HG02884 (cell line): ENCODE data around the gene MST1.
A peak's percentile ranks its signal among the peaks of the same experiment; 100 is the strongest.

Experiments
- ATAC-seq: cut with Tn5 transposase; IDR thresholded peaks from one replicate; pipeline ENCODE4 v1.9.1; 2021; ENCODE audit warnings: mild to moderate bottlenecking, moderate library complexity; ENCODE audit not compliant: unreplicated experiment

The MST1 gene

GRCh38 chr3:49680493-49681231 lies 8.6 kb downstream of the MST1 start:
- ATAC-seq: no peak

GRCh38 chr3:49675912-49676311 lies 13.4 kb downstream of the MST1 start:
- ATAC-seq: no peak

GRCh38 chr3:49674497-49674983 lies 14.7 kb downstream of the MST1 start:
- ATAC-seq: peak; percentile 8

- peak; percentile 68 for ATAC-seq
Observed at GRCh38 chr3:49673715-49674496, 15.4 kb downstream of the MST1 start, which contains the start of gene APEH. Gene APEH, plus strand, starts transcription at chr3:49674351. Its CDS starts 51 bp downstream, at chr3:49674402.

- ATAC-seq: no peak
Observed at GRCh38 chr3:49673121-49673714, 16.1 kb downstream of the MST1 start.

GRCh38 chr3:49671291-49672288 lies 17.7 kb downstream of the MST1 start:
- no peak for ATAC-seq

- ATAC-seq: no peak
Observed at GRCh38 chr3:49670940-49671290, 18.4 kb downstream of the MST1 start.

GRCh38 chr3:49669352-49669751 lies 19.9 kb downstream of the MST1 start:
- ATAC-seq: no peak

GRCh38 chr3:49668861-49669260 lies 20.4 kb downstream of the MST1 start:
- no peak for ATAC-seq

GRCh38 chr3:49668414-49668797 lies 20.9 kb downstream of the MST1 start:
- ATAC-seq: no peak

GRCh38 chr3:49667701-49668413 lies 21.4 kb downstream of the MST1 start:
- no peak for ATAC-seq

GRCh38 chr3:49666592-49666991 lies 22.7 kb downstream of the MST1 start:
- ATAC-seq: no peak

GRCh38 chr3:49665822-49666519 lies 23.3 kb downstream of the MST1 start:
- no peak for ATAC-seq

- ATAC-seq: no peak
Observed at GRCh38 chr3:49664300-49664699, 25.0 kb downstream of the MST1 start.

- no peak for ATAC-seq
Observed at GRCh38 chr3:49663831-49664230, 25.4 kb downstream of the MST1 start.

GRCh38 chr3:49662720-49663413 lies 26.4 kb downstream of the MST1 start:
- no peak for ATAC-seq

GRCh38 chr3:49662021-49662420 lies 27.3 kb downstream of the MST1 start:
- ATAC-seq: no peak

GRCh38 chr3:49661281-49661680 lies 28.0 kb downstream of the MST1 start:
- no peak for ATAC-seq

- no peak for ATAC-seq
Observed at GRCh38 chr3:49659756-49660155, 29.5 kb downstream of the MST1 start.
